Endothelial cell of umbilical vein (primary cell): ENCODE data around the gene AMPH. TPM values are rescaled to one million over a fixed set of nuclear protein-coding genes. Genes with fewer than 3 reads are reported as not detected.

Experiments used
- BruUV-seq: library from RNA; stranded (reverse); fragments of 400-500 nt; replicated peaks from 2 replicates; lab custom pipeline; 2021; lab: Mats Ljungman, UMichigan
- CTCF ChIA-PET: fragments of 300-600, 350-600 bp; sonication (Branson Sonifier 250); formaldehyde crosslinking; loops from one replicate; lab custom pipeline; 2021; ENCODE audit warnings: antibody characterized with exemption, inconsistent platforms; lab: Charles Lee
- POLR2A ChIA-PET: fragments of 300-600, 350-600 bp; sonication (Branson Sonifier 250); formaldehyde crosslinking; loops from one replicate; lab custom pipeline; 2021; ENCODE audit warnings: antibody characterized with exemption, inconsistent platforms; lab: Charles Lee
- DNase-seq: peaks from one replicate; pipeline ENCODE4 v3.0.0-alpha.2; 2011; ENCODE audit warnings: low read depth, low spot score
- FAIRE-seq: peaks from 2 replicates; lab custom pipeline; 2011; peaks lifted over from hg19 to GRCh38; lab: Jason Lieb, UNC
- H2AFZ ChIP-seq: 2 replicates; pipeline ENCODE4 v1.6.0; 2012; ENCODE audit warnings: low read depth, low read length, control low read depth, inconsistent platforms
- H3K27ac ChIP-seq: 2 replicates; pipeline ENCODE4 v1.5.1; 2011; ENCODE audit warnings: low read depth, mild to moderate bottlenecking, control low read depth, low read length, moderate library complexity; ENCODE audit not compliant: insufficient read depth
- H3K27me3 ChIP-seq, 2 experiments: 2 replicates each; pipeline versions ENCODE4 v1.6.0 to v1.6.1; 2011; ENCODE audit warnings: low read length in 2 of 2, mixed read lengths in 1 of 2; ENCODE audit not compliant: control insufficient read depth in 2 of 2, insufficient read depth in 2 of 2
- H3K36me3 ChIP-seq, 2 experiments: 2 replicates in 1 of 2; 3 replicates in 1 of 2; pipeline ENCODE4 v1.5.1; 2011; ENCODE audit warnings: low read length in 2 of 2, mild to moderate bottlenecking in 1 of 2, moderate library complexity in 1 of 2; ENCODE audit not compliant: control insufficient read depth in 2 of 2, insufficient read depth in 2 of 2; ENCODE audit errors: extremely low read depth in 1 of 2
- H3K4me1 ChIP-seq: 3 replicates; pipeline ENCODE4 v1.5.1; 2011; ENCODE audit warnings: mild to moderate bottlenecking, low read length; ENCODE audit not compliant: control insufficient read depth, insufficient read depth; ENCODE audit errors: extremely low read depth
- H3K4me2 ChIP-seq: 2 replicates; pipeline ENCODE4 v1.6.1; 2011; ENCODE audit warnings: low read length, control low read depth, mixed read lengths; ENCODE audit not compliant: insufficient read depth
- H3K4me3 ChIP-seq, 3 experiments: fragments of 200-600 bp in 1 of 3; sonication (generic), shearing (Covaris generic) in 1 of 3; replicated peaks in 1 of 3; 2 replicates each; pipeline ENCODE4 v1.5.1; 2011 to 2016; ENCODE audit warnings: control low read depth in 3 of 3, low read length in 3 of 3, mild to moderate bottlenecking in 2 of 3, inconsistent platforms in 1 of 3, low read depth in 1 of 3, moderate library complexity in 1 of 3; ENCODE audit not compliant: insufficient read depth in 1 of 3
- H3K79me2 ChIP-seq: 2 replicates; pipeline ENCODE4 v1.6.0; 2012; ENCODE audit warnings: low read length, inconsistent platforms; ENCODE audit not compliant: control insufficient read depth, insufficient read depth
- H3K9ac ChIP-seq: replicated peaks from 2 replicates; pipeline ENCODE3; 2011; ENCODE audit warnings: low read length, control low read depth; ENCODE audit not compliant: insufficient read depth; ENCODE audit errors: extremely low read depth
- H3K9me1 ChIP-seq: replicated peaks from 3 replicates; pipeline ENCODE4 v1.6.0; 2011; ENCODE audit warnings: mild to moderate bottlenecking, low read length; ENCODE audit not compliant: control insufficient read depth, insufficient read depth; ENCODE audit errors: extremely low read depth
- H3K9me3 ChIP-seq: replicated peaks from 2 replicates; pipeline ENCODE4 v1.5.1; 2012; ENCODE audit warnings: low read length, inconsistent platforms; ENCODE audit not compliant: control insufficient read depth, insufficient read depth
- H4K20me1 ChIP-seq: replicated peaks from 2 replicates; pipeline ENCODE3; 2011; ENCODE audit warnings: mild to moderate bottlenecking, low read length; ENCODE audit not compliant: control insufficient read depth, insufficient read depth; ENCODE audit errors: extremely low read depth
- EZH2 ChIP-seq: IDR thresholded peaks from 2 replicates; pipeline ENCODE4 v1.6.1; 2012; ENCODE audit warnings: borderline replicate concordance, low read depth, mild to moderate bottlenecking, moderate library complexity, low read length, inconsistent platforms; ENCODE audit not compliant: severe bottlenecking
- FOS ChIP-seq: IDR thresholded peaks from 2 replicates; pipeline ENCODE4 v1.6.1; 2011; ENCODE audit warnings: mild to moderate bottlenecking, low read length, moderate library complexity, borderline replicate concordance; ENCODE audit not compliant: insufficient read depth
- GATA2 ChIP-seq: IDR thresholded peaks from 2 replicates; pipeline ENCODE4 v1.7.0; 2011; ENCODE audit warnings: low read depth, mild to moderate bottlenecking, moderate library complexity, mixed read lengths, low read length; ENCODE audit not compliant: insufficient read length, insufficient read depth
- JUN ChIP-seq: IDR thresholded peaks from 2 replicates; pipeline ENCODE4 v1.6.1; 2011; ENCODE audit warnings: borderline replicate concordance, low read depth; ENCODE audit not compliant: insufficient read length, insufficient read depth
- MYC ChIP-seq: IDR thresholded peaks from one replicate; pipeline ENCODE4 v1.6.1; 2011; ENCODE audit warnings: mild to moderate bottlenecking, low read depth, low read length
- POLR2A ChIP-seq: IDR thresholded peaks from 2 replicates; pipeline ENCODE4 v1.6.1; 2012; ENCODE audit warnings: low read depth, mild to moderate bottlenecking, control low read depth, low read length
- POLR2AphosphoS5 ChIP-seq: IDR thresholded peaks from 2 replicates; pipeline ENCODE4 v1.6.1; 2012; ENCODE audit warnings: low read depth, mild to moderate bottlenecking, control low read depth, low read length, moderate library complexity; ENCODE audit not compliant: insufficient read depth
- dilution Hi-C: fragments of 300-500 bp; cut with MboI; formaldehyde crosslinking; loops from one replicate; pipeline ENCODE4 v1.15.0; 2019; ENCODE audit warnings: low sequenced_read_pairs; ENCODE audit not compliant: extremely low pct_ligation_motif_present
- intact Hi-C: fragments of 100-400 bp; cut with micrococcal nuclease; formaldehyde crosslinking; loops from one replicate; pipeline ENCODE4 v1.10.0; 2022
- polyA plus RNA-seq, 4 experiments: library from polyadenylated mRNA; depleted of rRNA in 3 of 4; stranded (reverse) in 3 of 4; unstranded in 1 of 4; fragments of >200 nt; gene quantifications; 2 replicates each; pipeline versions ENCODE4 v1.2.1 to v1.2.3, GENCODE V29; 2011 to 2012; ENCODE audit warnings: missing spikeins in 1 of 4
- total RNA-seq: library from RNA; stranded (reverse); gene quantifications from 2 replicates; pipeline ENCODE4 v1.2.3, GENCODE V29; 2021
- TF ChIP-seq, protein P1 (sequence below): IDR thresholded peaks from 2 replicates; pipeline ENCODE4 v1.6.1; 2011; ENCODE audit not compliant: insufficient read depth, insufficient read length
- TF ChIP-seq, protein P2 (sequence below), 2 donors: IDR thresholded peaks; 1 replicate in 1 of 2; 2 replicates in 1 of 2; pipeline ENCODE4 v1.5.1; 2011; ENCODE audit warnings: low read length in 2 of 2, mild to moderate bottlenecking in 2 of 2, moderate library complexity in 2 of 2, control low read depth in 1 of 2, inconsistent platforms in 1 of 2, low read depth in 1 of 2; ENCODE audit not compliant: insufficient read depth in 1 of 2; ENCODE audit errors: extremely low read depth in 1 of 2

AMPH gene
- total and polyA plus RNA-seq, 2 donors (not counting 3 experiments of a cell fraction or from before 2014, with no cell fraction given): 5.2 to 9.2 TPM

DNA sequence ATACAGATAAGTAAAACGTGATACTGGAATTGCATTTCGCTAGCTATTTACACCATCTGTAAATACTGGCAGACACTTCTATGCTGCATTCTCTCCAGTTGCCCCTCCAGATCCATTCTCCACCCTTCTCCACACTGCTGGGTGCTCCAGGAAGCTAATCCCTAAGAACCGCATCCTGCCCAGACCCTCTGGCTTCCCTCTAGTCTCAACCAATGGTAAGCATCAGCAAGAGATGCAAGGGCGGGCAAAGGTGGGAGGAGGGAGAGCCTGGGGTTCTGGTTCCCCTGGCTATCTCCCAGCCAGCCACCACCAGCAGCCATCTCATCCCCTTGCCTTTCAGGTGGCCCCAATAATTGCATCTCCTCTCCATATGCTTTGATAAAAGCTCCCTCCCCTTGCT lies 84.4 kb downstream of the AMPH start:
- Histone ChIP-seq H3K9me1 (no peaks in the 10 kb centered on the region), H3K79me2 (no peaks in the 10 kb centered on the region), H4K20me1 (no peaks in the 10 kb centered on the region), H3K9ac (no peak overlapping the region), H3K27me3 (no peaks in the 10 kb centered on the region), H3K27ac (no peak overlapping the region), H2AFZ (no peak overlapping the region), H3K9me3 (no peaks in the 10 kb centered on the region), H3K4me1 (no peaks in the 10 kb centered on the region), H3K4me3 (no peak overlapping the region), H3K4me2 (no peak overlapping the region), H3K36me3 (no peaks in the 10 kb centered on the region)
- BruUV-seq: no TSS peak
- no peak for DNase-seq
- intact Hi-C loops: no loop called here
- POLR2A ChIA-PET: no interaction called here
- no peak for FAIRE-seq
- dilution Hi-C loops: no loop called here
- TF ChIP-seq POLR2AphosphoS5 (no peak), JUN (no peak), FOS (no peak), MYC (no peak), GATA2 (no peak), POLR2A (no peak), EZH2 (no peak)
- TF ChIP-seq, protein P1, sequence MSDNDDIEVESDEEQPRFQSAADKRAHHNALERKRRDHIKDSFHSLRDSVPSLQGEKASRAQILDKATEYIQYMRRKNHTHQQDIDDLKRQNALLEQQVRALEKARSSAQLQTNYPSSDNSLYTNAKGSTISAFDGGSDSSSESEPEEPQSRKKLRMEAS: no peak
- TF ChIP-seq, protein P2, sequence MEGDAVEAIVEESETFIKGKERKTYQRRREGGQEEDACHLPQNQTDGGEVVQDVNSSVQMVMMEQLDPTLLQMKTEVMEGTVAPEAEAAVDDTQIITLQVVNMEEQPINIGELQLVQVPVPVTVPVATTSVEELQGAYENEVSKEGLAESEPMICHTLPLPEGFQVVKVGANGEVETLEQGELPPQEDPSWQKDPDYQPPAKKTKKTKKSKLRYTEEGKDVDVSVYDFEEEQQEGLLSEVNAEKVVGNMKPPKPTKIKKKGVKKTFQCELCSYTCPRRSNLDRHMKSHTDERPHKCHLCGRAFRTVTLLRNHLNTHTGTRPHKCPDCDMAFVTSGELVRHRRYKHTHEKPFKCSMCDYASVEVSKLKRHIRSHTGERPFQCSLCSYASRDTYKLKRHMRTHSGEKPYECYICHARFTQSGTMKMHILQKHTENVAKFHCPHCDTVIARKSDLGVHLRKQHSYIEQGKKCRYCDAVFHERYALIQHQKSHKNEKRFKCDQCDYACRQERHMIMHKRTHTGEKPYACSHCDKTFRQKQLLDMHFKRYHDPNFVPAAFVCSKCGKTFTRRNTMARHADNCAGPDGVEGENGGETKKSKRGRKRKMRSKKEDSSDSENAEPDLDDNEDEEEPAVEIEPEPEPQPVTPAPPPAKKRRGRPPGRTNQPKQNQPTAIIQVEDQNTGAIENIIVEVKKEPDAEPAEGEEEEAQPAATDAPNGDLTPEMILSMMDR (IDR thresholded peaks at IDR 0.05; ENCODE audit: extremely low read depth in 1 of 2, insufficient read depth in 1 of 2, low read depth in 1 of 2, low read length in 2 of 2): no peak
- CTCF ChIA-PET: no interaction called here
